Suprapubic skin (tissue), 4 donors: ENCODE measurements around the gene IGLON5. TPM values are rescaled to one million over a fixed set of nuclear protein-coding genes. Genes with fewer than 3 reads are reported as not detected.

Experiments used
- DNase-seq, 2 donors: peaks; one replicate each; pipeline ENCODE4 v3.0.0-alpha.2; 2019; ENCODE audit warnings: low spot score in 2 of 2
- H3K27ac ChIP-seq: fragments of 200-600 bp; sonication (generic); one replicate; pipeline ENCODE4 v1.5.1; 2019
- H3K27me3 ChIP-seq: fragments of 200-600 bp; sonication (generic); one replicate; pipeline ENCODE4 v1.5.1; 2019
- H3K36me3 ChIP-seq: fragments of 200-600 bp; sonication (generic); one replicate; pipeline ENCODE4 v1.5.1; 2019
- H3K4me1 ChIP-seq: fragments of 200-600 bp; sonication (generic); one replicate; pipeline ENCODE4 v1.5.1; 2019
- H3K4me3 ChIP-seq: fragments of 200-600 bp; sonication (generic); one replicate; pipeline ENCODE4 v1.5.1; 2019; ENCODE audit warnings: mild to moderate bottlenecking
- H3K9me3 ChIP-seq: fragments of 200-600 bp; sonication (generic); one replicate; pipeline ENCODE4 v1.5.1; 2019
- CTCF ChIP-seq, 2 donors: fragments of 200-600 bp in 1 of 2; fragments of 450-650 bp in 1 of 2; sonication (generic) in 1 of 2; IDR thresholded peaks; one replicate each; pipeline ENCODE4 v1.5.1; 2016 to 2019; ENCODE audit warnings: antibody characterized with exemption in 2 of 2, mild to moderate bottlenecking in 1 of 2, moderate library complexity in 1 of 2
- EP300 ChIP-seq: sonication (generic); formaldehyde crosslinking; IDR thresholded peaks from one replicate; pipeline ENCODE4 v1.6.1; 2017; ENCODE audit warnings: antibody characterized with exemption
- POLR2A ChIP-seq, 2 donors: fragments of 450-650 bp; IDR thresholded peaks; one replicate each; pipeline ENCODE4 v1.6.1; 2017; ENCODE audit warnings: antibody characterized with exemption in 2 of 2, mild to moderate bottlenecking in 2 of 2, moderate library complexity in 2 of 2
- POLR2AphosphoS5 ChIP-seq, 3 donors: sonication (generic); formaldehyde crosslinking; IDR thresholded peaks; one replicate each; pipeline ENCODE4 v1.6.1; 2017; ENCODE audit warnings: antibody characterized with exemption in 3 of 3
- WGBS: methylation state at CpG from one replicate; pipeline ENCODE4 v1.1.5; 2018; 5-methylcytosine and 5-hydroxymethylcytosine counted together
- total RNA-seq, 4 donors: library from RNA; depleted of rRNA; stranded (reverse); fragments of >200 nt; gene quantifications; one replicate each; pipeline ENCODE4 v1.1.0, GENCODE V29; 2016

The IGLON5 gene
- under 1 TPM in 1 of 4 donors, not detected in 3; 0.26 TPM for total RNA-seq

DNA sequence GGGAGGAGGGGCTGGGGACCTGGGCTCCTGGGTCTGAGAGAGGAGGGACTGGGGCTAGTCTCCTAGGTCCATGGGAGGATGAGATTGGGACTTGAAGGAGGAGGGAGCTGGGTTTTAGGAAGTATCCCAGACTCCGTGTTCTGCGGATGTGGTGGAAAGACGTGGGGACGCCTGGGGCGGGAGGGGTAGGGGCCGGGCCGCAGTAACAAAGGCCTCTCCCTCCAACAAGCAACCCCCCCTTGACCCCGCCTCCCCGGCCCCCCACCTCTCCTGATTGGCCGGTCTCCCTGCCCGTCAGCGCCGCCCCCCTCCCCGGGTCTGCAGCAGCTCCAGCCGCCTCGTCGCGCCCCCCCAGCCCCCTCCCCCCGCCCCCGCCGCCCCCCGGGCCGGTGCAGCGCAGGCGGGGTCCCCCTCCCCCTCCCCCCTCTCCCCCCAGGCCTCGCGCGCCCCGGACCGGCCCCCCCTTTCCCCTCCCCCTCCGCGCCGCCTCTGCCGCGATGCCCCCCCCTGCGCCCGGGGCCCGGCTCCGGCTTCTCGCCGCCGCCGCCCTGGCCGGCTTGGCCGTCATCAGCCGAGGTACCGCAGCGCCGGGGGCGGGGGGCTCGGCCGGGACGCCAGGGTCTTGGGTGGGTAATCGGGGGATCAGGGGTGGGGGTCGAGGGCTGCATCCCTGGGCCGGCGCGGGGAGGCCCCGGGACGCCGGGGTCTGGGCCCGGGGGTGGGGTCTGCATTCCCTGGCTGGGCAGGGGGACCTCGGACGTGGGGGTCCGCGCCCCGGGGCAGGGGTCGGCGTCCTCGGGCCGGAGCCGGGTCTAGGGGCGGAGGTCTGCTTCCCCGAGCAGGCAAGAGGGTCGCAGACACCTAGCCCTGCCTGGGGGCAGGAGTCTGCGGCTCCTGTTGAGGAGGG lies at the start of gene IGLON5:
IGLON5 (plus strand) TSS at position 294 of the 907 bp plus-strand sequence; CDS start at position 498, 204 bp downstream.
- whole genome bisulfite sequencing = 0% methylated on average over 2 of the region's 76 CpGs
- Histone ChIP-seq H3K36me3 (no peaks in the 10 kb centered on the region), H3K9me3 (peaks cover 10% of the 10 kb centered on the region), H3K27me3 (peaks cover 67% of the 10 kb centered on the region), H3K4me3 (no peak within 1 kb of the TSS), H3K4me1 (peaks cover 4% of the 10 kb centered on the region), H3K27ac (no peak within 1 kb of the TSS)
- no peak for DNase-seq
- no peak for TF ChIP-seq EP300
- TF ChIP-seq POLR2A (IDR thresholded peaks at IDR 0.05) = no peak
- no peak for TF ChIP-seq POLR2AphosphoS5 (IDR thresholded peaks at IDR 0.05)
- TF ChIP-seq CTCF (IDR thresholded peaks at IDR 0.05) = no peak

GRCh38 chr19:51263808-51264207 lies 47.6 kb upstream of the IGLON5 start:
- TF ChIP-seq CTCF (IDR thresholded peaks at IDR 0.05) (no peak), POLR2AphosphoS5 (IDR thresholded peaks at IDR 0.05) (no peak), POLR2A (IDR thresholded peaks at IDR 0.05) (no peak), EP300 (no peak)
- no peak overlapping the region for H3K27ac ChIP-seq
- no peaks in the 10 kb centered on the region for H3K36me3 ChIP-seq
- H3K27me3 ChIP-seq = peaks cover 14% of the 10 kb centered on the region
- DNase-seq = no peak
- no peaks in the 10 kb centered on the region for H3K4me1 ChIP-seq
- H3K9me3 ChIP-seq = no peaks in the 10 kb centered on the region
- 72% methylated on average over 4 of the region's 4 CpGs for WGBS
- H3K4me3 ChIP-seq = no peak overlapping the region

DNA sequence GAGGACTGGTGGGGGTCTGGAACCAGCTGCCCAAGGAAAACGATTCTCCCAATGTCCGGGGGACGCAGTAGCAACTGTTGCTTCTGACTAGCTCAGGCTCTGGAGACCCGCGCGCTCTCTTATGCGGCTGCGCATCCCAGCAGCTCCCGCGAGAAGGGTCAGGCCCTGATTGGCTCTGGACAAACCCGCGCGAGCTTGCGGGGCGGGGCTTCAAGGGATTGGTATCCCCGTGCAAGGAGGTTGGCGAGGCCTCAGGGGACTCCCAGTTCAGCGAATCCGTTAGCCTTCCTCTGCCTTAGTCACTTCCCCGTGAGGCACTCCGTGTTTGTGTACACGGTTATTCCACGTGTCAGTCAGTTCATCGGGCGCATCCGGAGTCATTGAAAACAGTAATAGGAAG lies 40.4 kb upstream of the IGLON5 start:
- H3K27ac ChIP-seq = no peak overlapping the region
- H3K4me1 ChIP-seq = no peaks in the 10 kb centered on the region
- H3K36me3 ChIP-seq = no peaks in the 10 kb centered on the region
- DNase-seq = no peak
- 63% methylated on average over 26 of the region's 26 CpGs for WGBS
- no peak overlapping the region for H3K4me3 ChIP-seq
- no peak for TF ChIP-seq CTCF (IDR thresholded peaks at IDR 0.05)
- no peak for TF ChIP-seq EP300
- no peak for TF ChIP-seq POLR2AphosphoS5 (IDR thresholded peaks at IDR 0.05)
- TF ChIP-seq POLR2A (IDR thresholded peaks at IDR 0.05) = no peak
- peaks cover 7% of the 10 kb centered on the region for H3K27me3 ChIP-seq
- no peaks in the 10 kb centered on the region for H3K9me3 ChIP-seq

GRCh38 chr19:51272183-51272810 lies 39.1 kb upstream of the IGLON5 start:
- Histone ChIP-seq H3K27ac (no peak overlapping the region), H3K9me3 (no peaks in the 10 kb centered on the region), H3K36me3 (no peaks in the 10 kb centered on the region), H3K4me3 (no peak overlapping the region), H3K27me3 (peaks cover 7% of the 10 kb centered on the region), H3K4me1 (no peaks in the 10 kb centered on the region)
- WGBS = 40% methylated on average over 6 of the region's 6 CpGs
- TF ChIP-seq POLR2A (IDR thresholded peaks at IDR 0.05) (no peak), POLR2AphosphoS5 (IDR thresholded peaks at IDR 0.05) (no peak), EP300 (no peak), CTCF (IDR thresholded peaks at IDR 0.05) (no peak)
- peak in 1 of 2 donors; percentile 48 for DNase-seq
